ENCODE results near the gene TANC2. TPM values are rescaled to one million over a fixed set of nuclear protein-coding genes. Genes with fewer than 3 reads are reported as not detected.

TANC2 gene
- total RNA-seq, 1 experiment from 2014 or later: 77.5 TPM

GRCh38 chr17:62935523-62935922 is 30.5 kb upstream of the TANC2 start:
- ATAC-seq: no peak
- in situ Hi-C loops (cut with HindIII; ENCODE audit: low pct_unique_long_range_greater_than_20kb, low sequenced_read_pairs) (no loop called here), intact Hi-C loops (cut with micrococcal nuclease; ENCODE audit: unreplicated experiment) (no loop called here)
- Histone ChIP-seq H3K4me3 (ENCODE audit: low read depth in 2 of 2, low read length in 2 of 2) (no peak overlapping the region), H3K36me3 (ENCODE audit: control insufficient read depth, insufficient read depth, low read length) (no peaks in the 10 kb centered on the region), H3K27ac (ENCODE audit: low read length) (no peak overlapping the region), H3K4me1 (ENCODE audit: control insufficient read depth, insufficient read depth, low read length) (no peaks in the 10 kb centered on the region), H3K27me3 (ENCODE audit: control insufficient read depth, insufficient read depth, low read length) (peaks cover 7% of the 10 kb centered on the region; the same call in 1 of the 2 replicates), H3K9me3 (ENCODE audit: control insufficient read depth, insufficient read depth, low read depth, low read length) (no peaks in the 10 kb centered on the region)
- TF ChIP-seq REST (IDR thresholded peaks at IDR 0.05; ENCODE audit: insufficient read depth in 1 of 2, low read depth in 2 of 2, low read length in 1 of 2): no peak
- TF ChIP-seq CTCF (IDR thresholded peaks at IDR 0.05): no peak
- no peak for TF ChIP-seq POLR2AphosphoS5 (IDR thresholded peaks at IDR 0.05; ENCODE audit: low read depth, low read length)
- no peak for TF ChIP-seq SIN3A (IDR thresholded peaks at IDR 0.05; ENCODE audit: borderline replicate concordance, insufficient read depth, low read depth, low read length)
- no peak for TF ChIP-seq TCF7L2 (IDR thresholded peaks at IDR 0.05; ENCODE audit: low read depth, low read length)
- POLR2A ChIA-PET: no interaction called here
- DNase-seq (ENCODE audit: low read depth, low spot score): no peak
- BruUV-seq (replicated peaks): no TSS peak
- CTCF ChIA-PET: no interaction called here

- ChIA-PET POLR2A (interaction anchor here (0.6 kb wide), 1 partner anchor 228 kb away, joined by 3 read pairs; no protein-coding TSS in a partner anchor), CTCF (no interaction called here)
- peaks cover 7% of the 10 kb centered on the region; the same call in 1 of the 2 replicates for H3K27me3 ChIP-seq (ENCODE audit: control insufficient read depth, insufficient read depth, low read length)
- no peaks in the 10 kb centered on the region for H3K4me1 ChIP-seq (ENCODE audit: control insufficient read depth, insufficient read depth, low read length)
- in situ Hi-C loops (cut with HindIII; ENCODE audit: low pct_unique_long_range_greater_than_20kb, low sequenced_read_pairs) (no loop called here), intact Hi-C loops (cut with micrococcal nuclease; ENCODE audit: unreplicated experiment) (no loop called here)
- H3K4me3 ChIP-seq (ENCODE audit: low read depth in 2 of 2, low read length in 2 of 2): no peak overlapping the region
- BruUV-seq (replicated peaks): no TSS peak
- no peak for ATAC-seq
- TF ChIP-seq TCF7L2 (IDR thresholded peaks at IDR 0.05; ENCODE audit: low read depth, low read length) (no peak), POLR2AphosphoS5 (IDR thresholded peaks at IDR 0.05; ENCODE audit: low read depth, low read length) (no peak), REST (IDR thresholded peaks at IDR 0.05; ENCODE audit: insufficient read depth in 1 of 2, low read depth in 2 of 2, low read length in 1 of 2) (no peak), SIN3A (IDR thresholded peaks at IDR 0.05; ENCODE audit: borderline replicate concordance, insufficient read depth, low read depth, low read length) (no peak), CTCF (IDR thresholded peaks at IDR 0.05) (no peak)
- DNase-seq (ENCODE audit: low read depth, low spot score): no peak
- peaks cover 8% of the 10 kb centered on the region; the same call in 1 of the 2 replicates for H3K9me3 ChIP-seq (ENCODE audit: control insufficient read depth, insufficient read depth, low read depth, low read length)
- H3K27ac ChIP-seq (ENCODE audit: low read length): no peak overlapping the region
- H3K36me3 ChIP-seq (ENCODE audit: control insufficient read depth, insufficient read depth, low read length): no peaks in the 10 kb centered on the region
Observed at GRCh38 chr17:62937606-62938005, 28.4 kb upstream of the TANC2 start.
